ENCODE data around the gene TBPL1.
"Not testable (repeated sequence)": the region's sequence is repeated elsewhere in the genome, so short reads cannot be mapped to it uniquely, and the experiment has no call there.

Gene TBPL1

GRCh38 chr6:133977983-133978895 lies 25.2 kb downstream of the TBPL1 start:
- no peak for DNase-seq (ENCODE audit: low spot score)
- TF ChIP-seq CTCF (IDR thresholded peaks at IDR 0.05): no peak
- H3K27ac ChIP-seq: no peak overlapping the region
- H3K4me3 ChIP-seq: no peak overlapping the region

GRCh38 chr6:133978896-133979240 lies 25.8 kb downstream of the TBPL1 start:
- DNase-seq (ENCODE audit: low spot score): no peak
- Histone ChIP-seq H3K27ac (no peak overlapping the region), H3K4me3 (no peak overlapping the region)
- TF ChIP-seq CTCF (IDR thresholded peaks at IDR 0.05): no peak

- H3K27ac ChIP-seq; DNase-seq (ENCODE audit: low spot score); H3K4me3 ChIP-seq: not testable (repeated sequence)
Measured at GRCh38 chr6:133979269-133979963, 26.4 kb downstream of the TBPL1 start.

GRCh38 chr6:133980168-133980567 lies 27.1 kb downstream of the TBPL1 start:
- TF ChIP-seq CTCF (IDR thresholded peaks at IDR 0.05): no peak
- Histone ChIP-seq H3K4me3 (no peak overlapping the region), H3K27ac (no peak overlapping the region)
- no peak for DNase-seq (ENCODE audit: low spot score)

GRCh38 chr6:133983099-133983939 lies 30.3 kb downstream of the TBPL1 start:
- no peak overlapping the region for H3K4me3 ChIP-seq
- TF ChIP-seq CTCF (IDR thresholded peaks at IDR 0.05): no peak
- no peak for DNase-seq (ENCODE audit: low spot score)
- H3K27ac ChIP-seq: no peak overlapping the region

GRCh38 chr6:133985970-133986369 lies 32.9 kb downstream of the TBPL1 start:
- no peak overlapping the region for H3K27ac ChIP-seq
- no peak for DNase-seq (ENCODE audit: low spot score)
- TF ChIP-seq CTCF (IDR thresholded peaks at IDR 0.05): no peak
- H3K4me3 ChIP-seq: no peak overlapping the region

- no peak overlapping the region for H3K4me3 ChIP-seq
- DNase-seq (ENCODE audit: low spot score): no peak
- H3K27ac ChIP-seq: no peak overlapping the region
- no peak for TF ChIP-seq CTCF (IDR thresholded peaks at IDR 0.05)
Measured at GRCh38 chr6:133986942-133987341, 33.9 kb downstream of the TBPL1 start.
